GM12878 (cell line): ENCODE measurements around the gene DENND1A. TPM values are rescaled to one million over a fixed set of nuclear protein-coding genes. Genes with fewer than 3 reads are reported as not detected.

Experiments used
- ATAC-seq: fragments of 200-7000 bp; cut with Tn5 transposase; 3 replicates; pipeline ENCODE4 v1.9.1; 2020; ENCODE audit warnings: mild to moderate bottlenecking, moderate library complexity
- BruUV-seq: library from RNA; stranded (reverse); fragments of 400-500 nt; replicated peaks from 2 replicates; lab custom pipeline; 2021; lab: Mats Ljungman, UMichigan
- CTCF ChIA-PET: fragments of 300-600 bp; sonication (Branson Sonifier 250); formaldehyde crosslinking; extraction: SDS; loops from one replicate; lab custom pipeline; 2021; ENCODE audit warnings: inconsistent platforms; lab: Yijun Ruan, JAX
- POLR2A ChIA-PET: fragments of 350-600 bp; formaldehyde crosslinking; extraction: SDS; loops from one replicate; lab custom pipeline; 2021; ENCODE audit warnings: inconsistent platforms; lab: Charles Lee
- RAD21 ChIA-PET: fragments of 300-600 bp; sonication (Branson Sonifier 250); formaldehyde crosslinking; loops from one replicate; lab custom pipeline; 2023; ENCODE audit warnings: antibody characterized with exemption; ENCODE audit not compliant: unreplicated experiment; lab: Charles Lee
- SMC1A ChIA-PET: fragments of 300-600 bp; sonication (Branson Sonifier 250); formaldehyde crosslinking; loops from one replicate; lab custom pipeline; 2023; ENCODE audit not compliant: unreplicated experiment, uncharacterized antibody; lab: Charles Lee
- DNase-seq: peaks from one replicate; pipeline ENCODE4 v3.0.0-alpha.2; 2011; ENCODE audit warnings: low read depth, low spot score
- FAIRE-seq: peaks from 3 replicates; lab custom pipeline; 2011; peaks lifted over from hg19 to GRCh38; lab: Jason Lieb, UNC
- H2AFZ ChIP-seq: 2 replicates; pipeline ENCODE4 v1.6.0; 2011; ENCODE audit warnings: low read depth, low read length, control low read depth; ENCODE audit not compliant: control insufficient read depth
- H3K27ac ChIP-seq: 2 replicates; pipeline ENCODE4 v1.5.1; 2011; ENCODE audit warnings: control low read depth; ENCODE audit not compliant: control insufficient read depth, insufficient read depth
- H3K27me3 ChIP-seq, 2 experiments: replicated peaks in 1 of 2; 2 replicates each; pipeline versions ENCODE4 v1.6.0 to v1.6.1; 2011; ENCODE audit warnings: low read length in 1 of 2; ENCODE audit not compliant: control insufficient read depth in 2 of 2, insufficient read depth in 2 of 2
- H3K36me3 ChIP-seq, 2 experiments: 2 replicates each; pipeline ENCODE4 v1.5.1; 2011; ENCODE audit warnings: low read length in 1 of 2; ENCODE audit not compliant: control insufficient read depth in 2 of 2, insufficient read depth in 2 of 2
- H3K4me1 ChIP-seq: 2 replicates; pipeline ENCODE4 v1.6.1; 2011; ENCODE audit warnings: mild to moderate bottlenecking, low read length, moderate library complexity, mixed read lengths; ENCODE audit not compliant: control insufficient read depth, insufficient read depth
- H3K4me2 ChIP-seq: 2 replicates; pipeline ENCODE4 v1.6.0; 2011; ENCODE audit warnings: control low read depth; ENCODE audit not compliant: control insufficient read depth, insufficient read depth
- H3K4me3 ChIP-seq: fragments of 200-600 bp; sonication (generic); 2 replicates; pipeline ENCODE4 v1.5.1; 2016
- H3K79me2 ChIP-seq: 2 replicates; pipeline ENCODE4 v1.6.0; 2011; ENCODE audit warnings: low read length; ENCODE audit not compliant: control insufficient read depth, insufficient read depth
- H3K9ac ChIP-seq: 2 replicates; pipeline ENCODE4 v1.8.0; 2011; ENCODE audit warnings: low read length, control low read depth, mixed read lengths; ENCODE audit not compliant: control insufficient read depth, insufficient read depth
- H3K9me3 ChIP-seq: replicated peaks from 3 replicates; pipeline ENCODE4 v1.5.1; 2011; ENCODE audit warnings: mild to moderate bottlenecking, low read length; ENCODE audit not compliant: control insufficient read depth, insufficient read depth
- H4K20me1 ChIP-seq: 2 replicates; pipeline ENCODE4 v1.6.0; 2011; ENCODE audit not compliant: control insufficient read depth, insufficient read depth
- BHLHE40 ChIP-seq, 2 experiments: fragments of 450-650 bp in 1 of 2; IDR thresholded peaks; 2 replicates each; pipeline ENCODE4 v1.6.1; 2011 to 2017; ENCODE audit warnings: low read depth in 2 of 2, borderline replicate concordance in 1 of 2, improper control_type of control experiment in 1 of 2, low read length in 1 of 2, mild to moderate bottlenecking in 1 of 2
- DPF2 ChIP-seq: fragments of 450-650 bp; IDR thresholded peaks from 2 replicates; pipeline ENCODE4 v1.6.1; 2017; ENCODE audit warnings: mild to moderate bottlenecking
- EED ChIP-seq: sonication (generic); IDR thresholded peaks from 2 replicates; pipeline ENCODE4 v1.6.1; 2016; ENCODE audit warnings: antibody characterized with exemption, low read depth
- JUNB ChIP-seq: IDR thresholded peaks from 2 replicates; pipeline ENCODE4 v1.6.1; 2016; ENCODE audit warnings: antibody characterized with exemption, mild to moderate bottlenecking
- KDM1A ChIP-seq: fragments of 200-600 bp; sonication (generic); IDR thresholded peaks from 2 replicates; pipeline ENCODE4 v1.6.1; 2016; ENCODE audit warnings: borderline replicate concordance
- MTA2 ChIP-seq: fragments of 450-650 bp; IDR thresholded peaks from 2 replicates; pipeline ENCODE4 v1.6.1; 2016; ENCODE audit warnings: low read depth, mild to moderate bottlenecking, moderate library complexity
- NBN ChIP-seq: fragments of 450-650 bp; IDR thresholded peaks from 2 replicates; pipeline ENCODE4 v1.6.1; 2016
- RUNX3 ChIP-seq: IDR thresholded peaks from 2 replicates; pipeline ENCODE4 v1.6.1; 2012; ENCODE audit warnings: low read length, inconsistent platforms
- SKIL ChIP-seq: fragments of 450-650 bp; IDR thresholded peaks from 2 replicates; pipeline ENCODE4 v1.6.1; 2017; ENCODE audit warnings: mild to moderate bottlenecking, low read depth, inconsistent platforms; ENCODE audit not compliant: poor library complexity, severe bottlenecking
- SRF ChIP-seq, 2 experiments: IDR thresholded peaks; 2 replicates each; pipeline ENCODE4 v1.6.1; 2011; ENCODE audit warnings: low read depth in 2 of 2, low read length in 2 of 2, mild to moderate bottlenecking in 1 of 2, moderate library complexity in 1 of 2
- TBL1XR1 ChIP-seq: IDR thresholded peaks from 2 replicates; pipeline ENCODE4 v1.6.1; 2012; ENCODE audit warnings: low read depth, low read length, improper control_type of control experiment
- TCF7 ChIP-seq: IDR thresholded peaks from 2 replicates; pipeline ENCODE4 v1.6.1; 2014; ENCODE audit warnings: antibody characterized with exemption, borderline replicate concordance
- ZNF24 ChIP-seq: fragments of 450-650 bp; IDR thresholded peaks from 2 replicates; pipeline ENCODE4 v1.6.1; 2017; ENCODE audit warnings: antibody characterized with exemption, mild to moderate bottlenecking
- ZNF592 ChIP-seq: fragments of 450-650 bp; IDR thresholded peaks from 2 replicates; pipeline ENCODE4 v1.6.1; 2017; ENCODE audit warnings: mild to moderate bottlenecking, moderate library complexity
- ZNF687 ChIP-seq: fragments of 450-650 bp; IDR thresholded peaks from 2 replicates; pipeline ENCODE4 v1.6.1; 2017; ENCODE audit warnings: mild to moderate bottlenecking, moderate library complexity
- WGBS: methylation state at CpG from one replicate; pipeline ENCODE4 v1.1.6; 2016; ENCODE audit warnings: low lambda C conversion rate; ENCODE audit not compliant: insufficient replicate concordance, insufficient coverage; ENCODE audit errors: missing lambda C conversion rate; 5-methylcytosine and 5-hydroxymethylcytosine counted together
- in situ Hi-C: fragments of 300-500 bp; cut with MboI; formaldehyde crosslinking; loops from 9 replicates; pipeline ENCODE4 v1.14.3; 2018; ENCODE audit warnings: mixed read lengths
- intact Hi-C: fragments of 100-400 bp; cut with micrococcal nuclease; formaldehyde crosslinking; loops from one replicate; pipeline ENCODE4 v1.14.2; 2022; ENCODE audit not compliant: unreplicated experiment
- polyA plus RNA-seq, 11 experiments: library from polyadenylated mRNA; depleted of rRNA in 4 of 11; unstranded in 6 of 11; stranded (reverse) in 5 of 11; fragments of >200 nt; fragmentation: Nextera tagmentation in 4 of 11; fragmentation: Illumina TruSeq in 1 of 11; extraction: Ambion mirVana in 4 of 11; extraction: Trizol in 1 of 11; gene quantifications; 1 replicate in 1 of 11; 2 replicates in 10 of 11; pipeline versions ENCODE4 v1.2.1 to v1.2.3, GENCODE V29; 2011 to 2016; ENCODE audit warnings: inconsistent platforms in 2 of 11, missing spikeins in 2 of 11, low read depth in 1 of 11
- total RNA-seq, 4 experiments: library from RNA; depleted of rRNA in 3 of 4; stranded (reverse); fragments of >200 nt in 3 of 4; fragmentation: Illumina TruSeq in 1 of 4; extraction: Trizol in 1 of 4; gene quantifications; 2 replicates each; pipeline versions ENCODE4 v1.2.1 to v1.2.3, GENCODE V29; 2013 to 2021

Gene DENND1A
- total and polyA plus RNA-seq, 10 of the 15 experiments (the other 5 are each of a cell fraction or from before 2014, with no cell fraction given), result 14.1 to 48.6 (median 35.2) TPM

GRCh38 chr9:123649909-123650308 is 280.0 kb downstream of the DENND1A start:
- no peak overlapping the region for H2AFZ ChIP-seq
- no peaks in the 10 kb centered on the region for H3K4me1 ChIP-seq
- H3K36me3 ChIP-seq, result peaks cover 3% of the 10 kb centered on the region in 2 experiments
- SMC1A ChIA-PET, result interaction anchor here (1.8 to 2.0 kb wide), 2 partner anchors 12 to 27 kb away, joined by 4 to 5 read pairs; no protein-coding TSS in a partner anchor
- no TSS peak for BruUV-seq
- FAIRE-seq, result no peak
- intact Hi-C loops, result no loop called here
- no peak overlapping the region for H3K4me3 ChIP-seq
- no peaks in the 10 kb centered on the region for H3K9me3 ChIP-seq
- peak; percentile 68 for ATAC-seq
- H3K4me2 ChIP-seq, result no peak overlapping the region
- no peaks in the 10 kb centered on the region for H4K20me1 ChIP-seq
- H3K27me3 ChIP-seq, result no peaks in the 10 kb centered on the region
- H3K79me2 ChIP-seq, result no peaks in the 10 kb centered on the region
- WGBS, result 35% methylated on average over 3 of the region's 3 CpGs
- H3K27ac ChIP-seq, result no peak overlapping the region
- H3K9ac ChIP-seq, result no peak overlapping the region
- POLR2A ChIA-PET, result no interaction called here
- DNase-seq, result no peak
- in situ Hi-C loops, result no loop called here
- RAD21 ChIA-PET, result no interaction called here
- CTCF ChIA-PET, result no interaction called here
- TF ChIP-seq SRF (IDR thresholded peaks at IDR 0.05; ENCODE audit: low read depth in 2 of 2, low read length in 2 of 2) (no peak), MTA2 (peak; percentile 93), KDM1A (no peak), EED (no peak), BHLHE40 (IDR thresholded peaks at IDR 0.05; ENCODE audit: borderline replicate concordance in 1 of 2, low read depth in 2 of 2, low read length in 1 of 2) (peak; percentile 22 to 50; a peak in 2 of 4 replicates), NBN (peak; percentile 39; the same call in 1 of the 2 replicates), ZNF687 (0 out of 2 replicates have a peak, but pooled peaks have one; percentile 34), ZNF24 (peak; percentile 70; the same call in 1 of the 2 replicates), TCF7 (peak; percentile 89), ZNF592 (no peak), SKIL (peak; percentile 91), TBL1XR1 (no peak), JUNB (peak; percentile 46), RUNX3 (peak; percentile 82), DPF2 (peak; percentile 84)
